ENCODE measurements around the gene RSL24D1. TPM values are rescaled to one million over a fixed set of nuclear protein-coding genes. Genes with fewer than 3 reads are reported as not detected.

RSL24D1 gene
- total RNA-seq, 1 donor from 2014 or later: 74.0 TPM

Other genes starting within 250 kb of the RSL24D1 start
- gene RAB27A, start 92.9 kb upstream of the RSL24D1 start, total RNA-seq: 82.6 and 85.3 TPM in 2 replicates
- gene PIGBOS1, start 122.2 kb upstream of the RSL24D1 start, total RNA-seq: 8.9 and 10.2 TPM in 2 replicates
- gene PIGB, start 122.3 kb upstream of the RSL24D1 start, total RNA-seq: 24.8 and 28.8 TPM in 2 replicates
- gene CCPG1, start 211.4 kb upstream of the RSL24D1 start, total RNA-seq: 21.7 and 26.2 TPM in 2 replicates
- not detected in 2 replicates for gene PIERCE2, start 211.6 kb upstream of the RSL24D1 start, total RNA-seq

Measured in T-helper 1 cell treated with Interleukin-12 subunit alpha and Interleukin-12 subunit beta and Interleukin-4 antibody, amounts not matched to agents 30 ng/mL and 1 ng/mL, for 36 hours (primary cell).